Common myeloid progenitor, CD34-positive (primary cell): Measurements from ENCODE around the gene SLC22A3.
"Not testable (repeated sequence)": the region's sequence is repeated elsewhere in the genome, so short reads cannot be mapped to it uniquely, and the experiment has no call there.

Experiments used
- CTCF ChIA-PET: fragments of 350-600 bp; sonication (Branson Sonifier 250); formaldehyde crosslinking; loops from one replicate; lab custom pipeline; 2021; ENCODE audit warnings: antibody characterized with exemption; lab: Charles Lee
- POLR2A ChIA-PET: fragments of 350-600 bp; sonication (Branson Sonifier 250); formaldehyde crosslinking; loops from one replicate; lab custom pipeline; 2021; ENCODE audit warnings: antibody characterized with exemption; lab: Charles Lee
- DNase-seq, 3 donors: peaks; one replicate each; pipeline versions ENCODE4 v3.0.0 to v3.0.0-alpha.2; 2013
- H3K27ac ChIP-seq, 2 experiments: 1 replicate in 1 of 2; 2 replicates in 1 of 2; pipeline ENCODE4 v1.7.0; 2013; ENCODE audit warnings: inconsistent platforms in 2 of 2, low read length in 2 of 2, mild to moderate bottlenecking in 2 of 2, low read depth in 1 of 2, moderate library complexity in 1 of 2; ENCODE audit not compliant: severe bottlenecking in 2 of 2, insufficient read depth in 1 of 2, poor library complexity in 1 of 2
- H3K27me3 ChIP-seq, 5 experiments: replicated peaks in 2 of 5; 1 replicate in 3 of 5; 2 replicates in 2 of 5; pipeline versions ENCODE4 v1.6.1 to v1.7.0; 2013; ENCODE audit warnings: low read length in 4 of 5, mild to moderate bottlenecking in 2 of 5, moderate library complexity in 2 of 5, inconsistent platforms in 1 of 5; ENCODE audit not compliant: insufficient read depth in 5 of 5, control insufficient read depth in 4 of 5
- H3K36me3 ChIP-seq, 4 experiments: 1 replicate in 2 of 4; 2 replicates in 2 of 4; pipeline versions ENCODE4 v1.6.1 to v1.7.0; 2013; ENCODE audit warnings: low read length in 3 of 4, control low read depth in 1 of 4, mild to moderate bottlenecking in 1 of 4; ENCODE audit not compliant: control insufficient read depth in 4 of 4, insufficient read depth in 4 of 4
- H3K4me1 ChIP-seq, 4 experiments: 1 replicate in 3 of 4; 2 replicates in 1 of 4; pipeline versions ENCODE4 v1.6.1 to v1.7.1; 2013; ENCODE audit warnings: low read length in 3 of 4, mild to moderate bottlenecking in 3 of 4, control low read depth in 1 of 4, inconsistent platforms in 1 of 4, moderate library complexity in 1 of 4; ENCODE audit not compliant: control insufficient read depth in 4 of 4, insufficient read depth in 4 of 4; ENCODE audit errors: control extremely low read depth in 1 of 4
- H3K4me3 ChIP-seq, 7 experiments: 1 replicate in 4 of 7; 2 replicates in 3 of 7; pipeline versions ENCODE4 v1.5.1 to v1.7.0; 2013; ENCODE audit warnings: mild to moderate bottlenecking in 7 of 7, low read length in 6 of 7, moderate library complexity in 6 of 7, inconsistent platforms in 2 of 7, low read depth in 2 of 7, control low read depth in 1 of 7; ENCODE audit not compliant: insufficient read depth in 4 of 7, control insufficient read depth in 1 of 7; ENCODE audit errors: extremely low read depth in 1 of 7
- H3K9me3 ChIP-seq, 5 experiments: 1 replicate in 4 of 5; 2 replicates in 1 of 5; pipeline versions ENCODE4 v1.6.1 to v1.7.1; 2013; ENCODE audit warnings: low read length in 4 of 5, mild to moderate bottlenecking in 2 of 5, inconsistent platforms in 1 of 5, low read depth in 1 of 5, moderate library complexity in 1 of 5; ENCODE audit not compliant: control insufficient read depth in 4 of 5, insufficient read depth in 2 of 5; ENCODE audit errors: control extremely low read depth in 1 of 5
- WGBS: methylation state at CpG from one replicate; pipeline ENCODE4 v1.1.5; 2013; ENCODE audit not compliant: insufficient coverage; 5-methylcytosine and 5-hydroxymethylcytosine counted together

SLC22A3 gene

GRCh38 chr6:160379466-160379865 is 31.3 kb downstream of the SLC22A3 start:
- no peak overlapping the region for H3K4me3 ChIP-seq
- POLR2A ChIA-PET = no interaction called here
- H3K9me3 ChIP-seq = peaks cover 0 to 7% (median 2%) of the 10 kb centered on the region in 5 experiments
- CTCF ChIA-PET = no interaction called here
- H3K4me1 ChIP-seq = no peaks in the 10 kb centered on the region
- peaks cover 0 to 3% (median 0%) of the 10 kb centered on the region in 5 experiments for H3K27me3 ChIP-seq
- DNase-seq = no peak
- no peak overlapping the region for H3K27ac ChIP-seq
- H3K36me3 ChIP-seq = no peaks in the 10 kb centered on the region

DNA sequence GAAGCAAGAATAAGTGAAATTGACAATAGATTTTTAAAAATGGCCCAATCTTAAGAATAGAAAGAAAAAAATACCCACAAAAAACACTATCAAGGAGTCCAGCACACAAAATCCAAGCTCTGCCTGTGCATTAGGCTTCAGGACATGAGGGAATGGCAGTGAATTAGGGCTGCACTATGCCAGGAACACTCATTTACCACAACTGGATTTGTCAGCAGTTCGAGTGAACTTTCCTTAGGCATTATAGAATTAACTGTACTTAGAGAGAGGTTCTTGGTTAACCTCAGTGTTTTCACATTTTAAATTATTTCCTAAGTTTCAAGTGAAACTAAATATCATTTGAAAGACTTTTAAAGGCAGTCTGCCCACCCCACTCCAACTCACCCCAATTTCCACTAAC is 34.8 kb downstream of the SLC22A3 start:
- H3K4me3 ChIP-seq = no peak overlapping the region
- ChIA-PET POLR2A (interaction anchor here (0.6 kb wide), 1 partner anchor 542 kb away, joined by 3 read pairs; no protein-coding TSS in a partner anchor), CTCF (no interaction called here)
- H3K4me1 ChIP-seq = no peaks in the 10 kb centered on the region
- H3K27ac ChIP-seq = no peak overlapping the region
- no CpG with 5 or more reads among the region's 1 CpG for WGBS
- peaks cover 0 to 7% (median 2%) of the 10 kb centered on the region in 5 experiments for H3K9me3 ChIP-seq
- DNase-seq = no peak
- H3K27me3 ChIP-seq = peaks cover 0 to 5% (median 0%) of the 10 kb centered on the region in 5 experiments
- H3K36me3 ChIP-seq = no peaks in the 10 kb centered on the region

- POLR2A ChIA-PET = no interaction called here
- 94% methylated on average over 4 of the region's 5 CpGs for WGBS
- Histone ChIP-seq H3K27me3 (peaks cover 0 to 4% (median 0%) of the 10 kb centered on the region in 5 experiments), H3K36me3 (no peaks in the 10 kb centered on the region), H3K27ac (no peak overlapping the region), H3K9me3 (peaks cover 0 to 7% (median 2%) of the 10 kb centered on the region in 5 experiments), H3K4me3 (no peak overlapping the region), H3K4me1 (no peaks in the 10 kb centered on the region)
- DNase-seq = no peak
- CTCF ChIA-PET = no interaction called here
Measured at GRCh38 chr6:160386869-160387530, 38.8 kb downstream of the SLC22A3 start.

- ChIA-PET POLR2A (no interaction called here), CTCF (no interaction called here)
- Histone ChIP-seq H3K27me3 (peaks cover 0 to 4% (median 0%) of the 10 kb centered on the region in 5 experiments), H3K9me3 (peaks cover 0 to 2% (median 1%) of the 10 kb centered on the region in 5 experiments), H3K36me3 (no peaks in the 10 kb centered on the region), H3K4me3 (no peak overlapping the region), H3K4me1 (no peaks in the 10 kb centered on the region), H3K27ac (no peak overlapping the region)
- DNase-seq = no peak
- 97% methylated on average over 3 of the region's 3 CpGs for WGBS
Measured at GRCh38 chr6:160387916-160388643, 39.9 kb downstream of the SLC22A3 start.

GRCh38 chr6:160388922-160389321 is 40.7 kb downstream of the SLC22A3 start:
- H3K9me3 ChIP-seq = peaks cover 0 to 2% (median 0%) of the 10 kb centered on the region in 5 experiments
- no peaks in the 10 kb centered on the region for H3K4me1 ChIP-seq
- CTCF ChIA-PET = no interaction called here
- no peak for DNase-seq
- 95% methylated on average over 2 of the region's 4 CpGs for WGBS
- H3K27me3 ChIP-seq = peaks cover 0 to 4% (median 0%) of the 10 kb centered on the region in 5 experiments
- H3K27ac ChIP-seq = no peak overlapping the region
- POLR2A ChIA-PET = no interaction called here
- H3K4me3 ChIP-seq = no peak overlapping the region
- no peaks in the 10 kb centered on the region for H3K36me3 ChIP-seq

- H3K27me3 ChIP-seq = peaks cover 0 to 6% (median 0%) of the 10 kb centered on the region in 5 experiments
- H3K4me1 ChIP-seq = no peaks in the 10 kb centered on the region
- H3K27ac ChIP-seq = no peak overlapping the region
- H3K4me3 ChIP-seq = no peak overlapping the region
- CTCF ChIA-PET = no interaction called here
- 96% methylated on average over 4 of the region's 7 CpGs for WGBS
- no peaks in the 10 kb centered on the region for H3K9me3 ChIP-seq
- POLR2A ChIA-PET = no interaction called here
- no peak for DNase-seq
- H3K36me3 ChIP-seq = no peaks in the 10 kb centered on the region
Measured at GRCh38 chr6:160391419-160392116, 43.4 kb downstream of the SLC22A3 start.

DNA sequence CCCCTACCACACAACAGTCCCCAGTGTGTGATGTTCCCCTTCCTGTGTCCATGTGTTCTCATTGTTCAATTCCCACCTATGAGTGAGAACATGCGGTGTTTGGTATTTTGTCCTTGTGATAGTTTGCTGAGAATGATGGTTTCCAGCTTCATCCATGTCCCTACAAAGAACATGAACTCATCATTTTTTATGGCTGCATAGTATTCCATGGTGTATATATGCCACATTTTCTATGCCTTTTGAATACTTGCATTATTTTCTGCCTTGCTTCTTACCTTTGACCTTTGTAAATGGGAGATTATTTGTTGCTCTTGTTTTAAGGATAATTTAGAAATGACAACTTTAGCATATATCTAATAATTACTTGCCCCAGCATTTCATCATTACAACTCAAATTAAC is 45.3 kb downstream of the SLC22A3 start:
- H3K4me3 ChIP-seq, H3K27ac ChIP-seq, H3K27me3 ChIP-seq, H3K9me3 ChIP-seq, DNase-seq, H3K4me1 ChIP-seq, POLR2A ChIA-PET, CTCF ChIA-PET, H3K36me3 ChIP-seq: not testable (repeated sequence)
- no CpG with 5 or more reads among the region's 1 CpG for WGBS
